GM23248 (cell line): Measurements from ENCODE around the gene PPP2R2D. TPM values are rescaled to one million over a fixed set of nuclear protein-coding genes. Genes with fewer than 3 reads are reported as not detected.
A peak's percentile ranks its signal among the peaks of the same experiment; 100 is the strongest.
"Not testable (repeated sequence)": the region's sequence is repeated elsewhere in the genome, so short reads cannot be mapped to it uniquely, and the experiment has no call there.

Source experiments
- DNase-seq: peaks from one replicate; pipeline ENCODE4 v3.0.0-alpha.2; 2015
- H2AFZ ChIP-seq: fragments of 200-600 bp; sonication (generic); 2 replicates; pipeline ENCODE4 v1.6.1; 2016; ENCODE audit warnings: antibody characterized with exemption
- H3F3A ChIP-seq: fragments of 200-600 bp; sonication (generic); 2 replicates; pipeline ENCODE4 v1.6.1; 2016; ENCODE audit warnings: mild to moderate bottlenecking, antibody characterized with exemption, mixed run types; ENCODE audit not compliant: insufficient read depth
- H3K27ac ChIP-seq: fragments of 200-600 bp; sonication (generic); 2 replicates; pipeline ENCODE4 v1.5.1; 2016; ENCODE audit warnings: mild to moderate bottlenecking
- H3K27me3 ChIP-seq: fragments of 200-600 bp; sonication (generic); replicated peaks from 2 replicates; pipeline ENCODE4 v1.6.1; 2016; ENCODE audit warnings: mild to moderate bottlenecking; ENCODE audit not compliant: insufficient read depth
- H3K36me3 ChIP-seq: fragments of 200-600 bp; sonication (generic); 2 replicates; pipeline ENCODE4 v1.6.1; 2016; ENCODE audit warnings: low read depth, mild to moderate bottlenecking
- H3K4me1 ChIP-seq: fragments of 200-600 bp; sonication (generic); 2 replicates; pipeline ENCODE4 v1.6.1; 2016; ENCODE audit warnings: mild to moderate bottlenecking; ENCODE audit not compliant: insufficient read depth
- H3K4me2 ChIP-seq: fragments of 200-600 bp; sonication (generic); one replicate; pipeline ENCODE4 v1.6.1; 2016; ENCODE audit warnings: mild to moderate bottlenecking; ENCODE audit not compliant: unreplicated experiment
- H3K4me3 ChIP-seq: fragments of 200-600 bp; sonication (generic); 2 replicates; pipeline ENCODE4 v1.5.1; 2016; ENCODE audit warnings: mild to moderate bottlenecking
- H3K79me2 ChIP-seq: fragments of 200-600 bp; sonication (generic); 2 replicates; pipeline ENCODE4 v1.6.1; 2016; ENCODE audit warnings: mild to moderate bottlenecking; ENCODE audit not compliant: insufficient read depth
- H3K9ac ChIP-seq: fragments of 200-600 bp; sonication (generic); 2 replicates; pipeline ENCODE4 v1.6.1; 2016; ENCODE audit warnings: mild to moderate bottlenecking
- H3K9me2 ChIP-seq: fragments of 200-600 bp; sonication (generic); 2 replicates; pipeline ENCODE4 v1.6.1; 2016; ENCODE audit warnings: mixed run types, mild to moderate bottlenecking, moderate library complexity; ENCODE audit not compliant: insufficient read depth
- H3K9me3 ChIP-seq: fragments of 200-600 bp; sonication (generic); one replicate; pipeline ENCODE4 v1.6.1; 2017; ENCODE audit warnings: low read depth
- H4K20me1 ChIP-seq: fragments of 200-600 bp; sonication (generic); 2 replicates; pipeline ENCODE4 v1.6.0; 2016; ENCODE audit not compliant: insufficient read depth
- EZH2 ChIP-seq: fragments of 200-600 bp; sonication (generic); IDR thresholded peaks from 2 replicates; pipeline ENCODE4 v1.6.1; 2018; ENCODE audit warnings: antibody characterized with exemption, mild to moderate bottlenecking; ENCODE audit not compliant: insufficient read depth, poor library complexity, severe bottlenecking
- EZH2phosphoT487 ChIP-seq: fragments of 200-600 bp; sonication (generic); IDR thresholded peaks from 2 replicates; pipeline ENCODE4 v1.6.1; 2018; ENCODE audit warnings: antibody characterized with exemption, moderate library complexity, mild to moderate bottlenecking, low read depth; ENCODE audit not compliant: insufficient read depth
- WGBS, 2 experiments: methylation state at CpG; one replicate each; pipeline ENCODE4 v1.1.6; 2015 to 2017; ENCODE audit warnings: low lambda C conversion rate in 2 of 2, low coverage in 1 of 2; ENCODE audit errors: missing lambda C conversion rate in 2 of 2; 5-methylcytosine and 5-hydroxymethylcytosine counted together
- in situ Hi-C: fragments of 300-500 bp; cut with MboI; formaldehyde crosslinking; loops from 2 replicates; pipeline ENCODE4 v1.15.0; 2020
- polyA plus RNA-seq: library from polyadenylated mRNA; unstranded; fragments of >200 nt; fragmentation: Nextera tagmentation; extraction: Ambion mirVana; gene quantifications from 2 replicates; pipeline ENCODE4 v1.2.1, GENCODE V29; 2016
- total RNA-seq: library from RNA; depleted of rRNA; stranded (reverse); fragments of >200 nt; shearing (Covaris generic); gene quantifications from 2 replicates; pipeline ENCODE4 v1.2.3, GENCODE V29; 2014

Gene PPP2R2D
- total and polyA plus RNA-seq, 2 experiments from 2014 or later = 18.5 to 26.2 TPM

DNA sequence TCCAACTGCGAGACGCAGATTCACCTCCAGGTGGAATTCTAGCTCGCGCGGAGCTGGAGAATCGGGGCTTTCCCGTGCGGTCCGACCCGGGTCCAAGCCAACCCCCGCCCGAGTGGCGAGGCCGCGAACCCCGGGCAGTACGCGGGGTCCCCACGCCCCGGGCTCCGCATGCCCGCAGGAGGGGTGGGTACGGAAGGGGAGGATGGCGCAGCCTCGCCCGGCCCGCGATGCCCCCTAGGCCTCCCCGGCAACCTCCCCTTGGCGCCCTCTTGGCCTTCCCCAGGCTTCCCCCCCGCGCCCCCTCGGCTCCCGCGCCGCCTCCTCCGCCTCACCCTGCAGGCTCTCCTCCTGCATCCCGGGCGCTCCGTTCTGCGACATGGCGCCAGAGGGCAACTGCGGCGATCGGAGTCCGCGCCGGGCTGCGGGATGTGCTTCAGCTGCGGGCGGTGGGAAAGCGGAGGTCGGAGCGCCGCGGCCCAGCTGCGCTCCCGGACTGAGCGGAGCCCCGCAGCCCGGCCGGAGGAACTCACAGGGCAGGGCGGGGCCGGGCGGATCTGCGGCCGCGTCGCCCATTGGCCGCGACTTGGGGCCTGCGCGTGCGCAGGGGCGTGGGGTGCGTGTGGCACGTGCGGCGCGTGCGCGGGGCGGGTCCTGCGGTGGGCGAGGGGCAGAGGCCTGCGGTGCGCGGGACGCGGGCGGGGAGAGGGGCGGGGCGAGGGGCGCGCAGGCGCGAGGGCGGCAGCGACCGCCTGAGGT lies 80.8 kb downstream of the PPP2R2D start, which contains the start of gene BNIP3:
Gene BNIP3, minus strand, starts transcription at position 495 of the 756 bp plus-strand sequence. Its CDS starts 117 bp downstream, at position 378.
- Histone ChIP-seq H3K9me2 (no peaks in the 10 kb centered on the region), H3K79me2 (peaks cover 51% of the 10 kb centered on the region), H3K27me3 (no peaks in the 10 kb centered on the region), H3F3A (peaks cover 25% of the 10 kb centered on the region), H4K20me1 (peaks cover 30% of the 10 kb centered on the region), H3K4me3 (peak within 1 kb of the TSS; percentile 92), H2AFZ (peak within 1 kb of the TSS; percentile 69), H3K4me1 (peaks cover 23% of the 10 kb centered on the region), H3K4me2 (peak within 1 kb of the TSS; percentile 90), H3K9ac (peak within 1 kb of the TSS; percentile 90), H3K36me3 (no peaks in the 10 kb centered on the region), H3K9me3 (no peaks in the 10 kb centered on the region), H3K27ac (peak within 1 kb of the TSS; percentile 37)
- peak; percentile 98 for DNase-seq
- TF ChIP-seq EZH2phosphoT487 (no peak), EZH2 (no peak)
- in situ Hi-C loops = no loop called here
- WGBS, 2 experiments = 1% methylated on average over 28 to 56 of the region's 100 CpGs

DNA sequence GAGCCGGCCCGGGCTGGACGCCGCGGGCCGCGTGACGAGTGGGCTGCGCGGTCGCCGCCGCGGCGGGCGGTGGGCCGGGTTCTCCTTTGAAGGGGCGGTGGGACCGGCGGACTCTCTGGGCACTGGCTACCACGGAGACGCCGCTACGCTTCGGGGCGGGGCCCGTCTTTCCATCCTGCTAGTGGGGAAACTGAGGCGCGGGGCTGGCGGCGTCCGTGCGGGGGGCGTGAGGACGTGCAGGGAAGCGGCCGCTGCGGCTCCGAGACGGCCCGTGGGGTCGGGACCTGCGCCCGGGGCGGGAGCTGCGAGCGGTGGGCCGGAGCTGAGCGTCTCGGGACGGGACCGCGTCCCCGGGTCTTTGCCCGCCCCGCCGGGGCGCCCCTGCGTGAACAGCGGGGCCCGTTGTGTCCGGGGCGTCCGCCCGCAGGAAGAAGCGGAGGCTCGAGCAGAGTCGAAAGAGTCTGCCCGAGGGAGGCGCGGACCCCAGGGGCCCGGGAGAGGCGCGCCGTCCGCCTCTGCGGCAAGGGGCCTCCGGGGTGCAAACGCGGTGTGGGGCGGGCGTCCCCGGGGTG lies 81.5 kb downstream of the PPP2R2D start:
- Histone ChIP-seq H3K9me2 (no peaks in the 10 kb centered on the region), H3K4me3 (peak overlapping the region; percentile 92), H3K27me3 (no peaks in the 10 kb centered on the region), H3K4me2 (peak overlapping the region; percentile 56), H3F3A (peaks cover 25% of the 10 kb centered on the region), H2AFZ (peak overlapping the region; percentile 69), H3K36me3 (no peaks in the 10 kb centered on the region), H3K27ac (peak overlapping the region; percentile 36; the same call in 1 of the 2 replicates), H3K9ac (peak overlapping the region; percentile 80), H3K79me2 (peaks cover 45% of the 10 kb centered on the region), H4K20me1 (peaks cover 23% of the 10 kb centered on the region), H3K9me3 (no peaks in the 10 kb centered on the region), H3K4me1 (peaks cover 23% of the 10 kb centered on the region)
- TF ChIP-seq EZH2phosphoT487 (no peak), EZH2 (no peak)
- DNase-seq = peak; percentile 41
- WGBS, 2 experiments = 1 to 6% methylated on average over 19 to 43 of the region's 83 CpGs
- in situ Hi-C loops = no loop called here

GRCh38 chr10:131982796-131983195 lies 82.0 kb downstream of the PPP2R2D start:
- Histone ChIP-seq H3K79me2 (peaks cover 39% of the 10 kb centered on the region), H3K36me3 (no peaks in the 10 kb centered on the region), H2AFZ (peak overlapping the region; percentile 69), H3F3A (peaks cover 25% of the 10 kb centered on the region), H4K20me1 (peaks cover 18% of the 10 kb centered on the region), H3K9ac (peak overlapping the region; percentile 80), H3K27ac (no peak overlapping the region), H3K4me3 (peak overlapping the region; percentile 92), H3K4me1 (peaks cover 23% of the 10 kb centered on the region), H3K9me2 (no peaks in the 10 kb centered on the region), H3K4me2 (peak overlapping the region; percentile 56), H3K9me3 (no peaks in the 10 kb centered on the region), H3K27me3 (no peaks in the 10 kb centered on the region)
- TF ChIP-seq EZH2 (no peak), EZH2phosphoT487 (no peak)
- DNase-seq = no peak
- in situ Hi-C loops = no loop called here
- WGBS, 2 experiments = 67 to 80% methylated on average over 15 to 21 of the region's 21 CpGs

- no peak overlapping the region for H3K4me2 ChIP-seq
- H3K9me3 ChIP-seq = no peaks in the 10 kb centered on the region
- peak; percentile 93 for DNase-seq
Measured at GRCh38 chr10:131983780-131984179, 83.0 kb downstream of the PPP2R2D start.

DNA sequence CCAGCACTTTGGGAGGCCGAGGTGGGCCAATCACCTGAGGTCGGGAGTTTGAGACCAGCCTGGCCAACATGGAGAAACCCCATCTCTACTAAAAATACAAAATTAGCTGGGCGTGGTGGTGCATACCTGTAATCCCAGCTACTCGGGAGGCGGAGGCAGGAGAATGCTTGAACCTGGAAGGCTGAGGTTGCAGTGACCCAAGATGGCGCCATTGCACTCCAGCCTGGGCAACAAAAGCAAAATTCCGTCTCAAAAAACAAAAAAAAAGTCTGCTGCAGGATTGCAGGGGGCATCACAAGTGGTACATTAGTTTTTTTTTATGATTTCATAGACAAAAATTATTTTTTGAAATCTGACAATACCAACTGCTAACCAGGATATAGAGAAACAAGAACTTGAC lies 86.0 kb downstream of the PPP2R2D start:
- DNase-seq, H3K9me2 ChIP-seq, H3K9me3 ChIP-seq, H3K79me2 ChIP-seq, H4K20me1 ChIP-seq, H3K27me3 ChIP-seq, H2AFZ ChIP-seq, H3K4me2 ChIP-seq, H3K36me3 ChIP-seq, H3K9ac ChIP-seq, H3K4me3 ChIP-seq, H3K4me1 ChIP-seq, H3K27ac ChIP-seq, in situ Hi-C loops: not testable (repeated sequence)
- 94 to 95% methylated on average over 7 of the region's 7 CpGs for WGBS, 2 experiments
- H3F3A ChIP-seq = peaks cover 17% of the 10 kb centered on the region

More at GRCh38 chr10:131983780-131984179, 83.0 kb downstream of the PPP2R2D start:
- Histone ChIP-seq H3F3A (peaks cover 25% of the 10 kb centered on the region), H3K27ac (peak overlapping the region; percentile 8; the same call in 1 of the 2 replicates), H3K79me2 (peaks cover 30% of the 10 kb centered on the region), H4K20me1 (peaks cover 8% of the 10 kb centered on the region), H3K9ac (no peak overlapping the region), H3K36me3 (no peaks in the 10 kb centered on the region), H2AFZ (no peak overlapping the region), H3K4me1 (peaks cover 14% of the 10 kb centered on the region), H3K27me3 (no peaks in the 10 kb centered on the region), H3K9me2 (no peaks in the 10 kb centered on the region), H3K4me3 (no peak overlapping the region)
- no peak for TF ChIP-seq EZH2phosphoT487
- TF ChIP-seq EZH2 = no peak
- in situ Hi-C loops = no loop called here
- 12 to 14% methylated on average over 6 of the region's 6 CpGs for WGBS, 2 experiments

DNA sequence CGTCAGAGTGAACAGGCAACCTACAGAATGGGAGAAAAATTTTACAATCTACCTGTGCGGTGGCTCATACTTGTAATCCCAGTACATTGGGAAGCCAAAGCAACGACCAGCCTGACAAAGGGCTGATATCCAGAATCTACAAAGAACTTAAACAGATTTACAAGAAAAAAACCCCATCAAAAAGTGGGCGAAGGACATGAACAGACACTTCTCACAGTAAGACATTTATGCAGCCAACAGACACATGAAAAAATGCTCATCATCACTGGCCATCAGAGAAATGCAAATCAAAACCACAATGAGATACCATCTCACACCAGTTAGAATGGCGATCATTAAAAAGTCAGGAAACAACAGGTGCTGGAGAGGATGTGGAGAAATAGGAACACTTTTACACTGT lies 86.5 kb downstream of the PPP2R2D start:
- H3K36me3 ChIP-seq, H3K4me3 ChIP-seq, in situ Hi-C loops, H3K9me2 ChIP-seq, DNase-seq, H3K9ac ChIP-seq, H3K27ac ChIP-seq, H3K4me1 ChIP-seq, H3K27me3 ChIP-seq, H3K79me2 ChIP-seq, H3K4me2 ChIP-seq, H3K9me3 ChIP-seq, H2AFZ ChIP-seq, H4K20me1 ChIP-seq: not testable (repeated sequence)
- WGBS, 2 experiments = 91 to 97% methylated on average over 4 to 5 of the region's 5 CpGs
- peaks cover 17% of the 10 kb centered on the region for H3F3A ChIP-seq
